PC-9 (cell line): ENCODE results near the gene BRDT. TPM values are rescaled to one million over a fixed set of nuclear protein-coding genes. Genes with fewer than 3 reads are reported as not detected.

Source experiments
- BruUV-seq: library from RNA; stranded (reverse); fragments of 400-500 nt; replicated peaks from 2 replicates; lab custom pipeline; 2021; lab: Mats Ljungman, UMichigan
- CTCF ChIA-PET: fragments of 300-600 bp; sonication (Branson Sonifier 250); formaldehyde crosslinking; loops from one replicate; lab custom pipeline; 2022; ENCODE audit warnings: antibody characterized with exemption; lab: Charles Lee
- POLR2A ChIA-PET: fragments of 300-600 bp; sonication (Branson Sonifier 250); formaldehyde crosslinking; loops from one replicate; lab custom pipeline; 2022; ENCODE audit warnings: antibody characterized with exemption; ENCODE audit not compliant: unreplicated experiment; lab: Charles Lee
- DNase-seq, 2 experiments: peaks; one replicate each; pipeline versions ENCODE4 v3.0.0 to v3.0.0-alpha.2; 2015 to 2022; ENCODE audit warnings: mixed read lengths in 1 of 2
- H2AFZ ChIP-seq: fragments of 200-600 bp; sonication (generic); 2 replicates; pipeline ENCODE4 v1.8.1; 2017; ENCODE audit warnings: antibody characterized with exemption
- H3F3A ChIP-seq: fragments of 200-600 bp; sonication (generic); 2 replicates; pipeline ENCODE4 v1.8.1; 2017; ENCODE audit warnings: antibody characterized with exemption, mild to moderate bottlenecking, low read depth; ENCODE audit not compliant: insufficient read depth
- H3K27ac ChIP-seq: fragments of 200-600 bp; sonication (generic); 2 replicates; pipeline ENCODE4 v1.6.1; 2016; ENCODE audit warnings: mixed run types
- H3K27me3 ChIP-seq: fragments of 200-600 bp; sonication (generic); 2 replicates; pipeline ENCODE4 v1.6.1; 2016; ENCODE audit warnings: low read depth, mixed run types; ENCODE audit not compliant: insufficient read depth
- H3K36me3 ChIP-seq: fragments of 200-600 bp; sonication (generic); 2 replicates; pipeline ENCODE4 v1.6.1; 2016; ENCODE audit warnings: low read depth, mixed run types
- H3K4me1 ChIP-seq: fragments of 200-600 bp; sonication (generic); replicated peaks from 2 replicates; pipeline ENCODE4 v1.6.1; 2016; ENCODE audit warnings: mixed run types; ENCODE audit not compliant: insufficient read depth
- H3K4me2 ChIP-seq: fragments of 200-600 bp; sonication (generic); 2 replicates; pipeline ENCODE4 v1.6.1; 2017; ENCODE audit warnings: mixed run types
- H3K4me3 ChIP-seq: fragments of 200-600 bp; sonication (generic); 2 replicates; pipeline ENCODE4 v1.6.1; 2016; ENCODE audit warnings: mixed run types
- H3K79me2 ChIP-seq: fragments of 200-600 bp; sonication (generic); 2 replicates; pipeline ENCODE4 v1.6.1; 2017; ENCODE audit warnings: low read depth, mixed run types
- H3K9me2 ChIP-seq: fragments of 200-600 bp; sonication (generic); 2 replicates; pipeline ENCODE4 v1.8.1; 2017; ENCODE audit warnings: mild to moderate bottlenecking; ENCODE audit not compliant: insufficient read depth
- H3K9me3 ChIP-seq: fragments of 200-600 bp; sonication (generic); 2 replicates; pipeline ENCODE4 v1.8.1; 2016; ENCODE audit warnings: low read depth; ENCODE audit not compliant: insufficient read depth
- H4K20me1 ChIP-seq: fragments of 200-600 bp; sonication (generic); 2 replicates; pipeline ENCODE4 v1.8.1; 2017; ENCODE audit not compliant: insufficient read depth
- EZH2 ChIP-seq: fragments of 200-600 bp; sonication (generic); IDR thresholded peaks from 2 replicates; pipeline ENCODE4 v1.8.0; 2017; ENCODE audit warnings: antibody characterized with exemption, low read depth
- intact Hi-C: fragments of 100-400 bp; cut with micrococcal nuclease; formaldehyde crosslinking; loops from one replicate; pipeline ENCODE4 v1.10.0; 2022; ENCODE audit not compliant: unreplicated experiment
- total RNA-seq: library from RNA; stranded (reverse); gene quantifications from 2 replicates; pipeline ENCODE4 v1.2.3, GENCODE V29; 2021
- TF ChIP-seq, protein P1 (sequence below): fragments of 200-600 bp; sonication (generic); conservative IDR thresholded peaks from 2 replicates; pipeline ENCODE4 v1.6.1; 2017; ENCODE audit warnings: mixed run types, antibody characterized with exemption, mild to moderate bottlenecking, moderate library complexity

The BRDT gene
- total RNA-seq, 1 experiment from 2014 or later: not detected

- Histone ChIP-seq H3K4me3 (no peak overlapping the region), H3K36me3 (no peaks in the 10 kb centered on the region), H3K4me1 (no peaks in the 10 kb centered on the region), H3K4me2 (no peak overlapping the region), H3K9me3 (no peaks in the 10 kb centered on the region), H3K27me3 (no peaks in the 10 kb centered on the region), H3F3A (no peaks in the 10 kb centered on the region), H4K20me1 (no peaks in the 10 kb centered on the region), H3K9me2 (no peaks in the 10 kb centered on the region), H2AFZ (no peak overlapping the region), H3K27ac (no peak overlapping the region), H3K79me2 (no peaks in the 10 kb centered on the region)
- ChIA-PET POLR2A (no interaction called here), CTCF (no interaction called here)
- no TSS peak for BruUV-seq
- TF ChIP-seq, protein P1, sequence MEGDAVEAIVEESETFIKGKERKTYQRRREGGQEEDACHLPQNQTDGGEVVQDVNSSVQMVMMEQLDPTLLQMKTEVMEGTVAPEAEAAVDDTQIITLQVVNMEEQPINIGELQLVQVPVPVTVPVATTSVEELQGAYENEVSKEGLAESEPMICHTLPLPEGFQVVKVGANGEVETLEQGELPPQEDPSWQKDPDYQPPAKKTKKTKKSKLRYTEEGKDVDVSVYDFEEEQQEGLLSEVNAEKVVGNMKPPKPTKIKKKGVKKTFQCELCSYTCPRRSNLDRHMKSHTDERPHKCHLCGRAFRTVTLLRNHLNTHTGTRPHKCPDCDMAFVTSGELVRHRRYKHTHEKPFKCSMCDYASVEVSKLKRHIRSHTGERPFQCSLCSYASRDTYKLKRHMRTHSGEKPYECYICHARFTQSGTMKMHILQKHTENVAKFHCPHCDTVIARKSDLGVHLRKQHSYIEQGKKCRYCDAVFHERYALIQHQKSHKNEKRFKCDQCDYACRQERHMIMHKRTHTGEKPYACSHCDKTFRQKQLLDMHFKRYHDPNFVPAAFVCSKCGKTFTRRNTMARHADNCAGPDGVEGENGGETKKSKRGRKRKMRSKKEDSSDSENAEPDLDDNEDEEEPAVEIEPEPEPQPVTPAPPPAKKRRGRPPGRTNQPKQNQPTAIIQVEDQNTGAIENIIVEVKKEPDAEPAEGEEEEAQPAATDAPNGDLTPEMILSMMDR: no peak
- no peak for TF ChIP-seq EZH2
- intact Hi-C loops: no loop called here
- no peak for DNase-seq
Measured at GRCh38 chr1:91948097-91948496, 1.1 kb upstream of the BRDT start.

DNA sequence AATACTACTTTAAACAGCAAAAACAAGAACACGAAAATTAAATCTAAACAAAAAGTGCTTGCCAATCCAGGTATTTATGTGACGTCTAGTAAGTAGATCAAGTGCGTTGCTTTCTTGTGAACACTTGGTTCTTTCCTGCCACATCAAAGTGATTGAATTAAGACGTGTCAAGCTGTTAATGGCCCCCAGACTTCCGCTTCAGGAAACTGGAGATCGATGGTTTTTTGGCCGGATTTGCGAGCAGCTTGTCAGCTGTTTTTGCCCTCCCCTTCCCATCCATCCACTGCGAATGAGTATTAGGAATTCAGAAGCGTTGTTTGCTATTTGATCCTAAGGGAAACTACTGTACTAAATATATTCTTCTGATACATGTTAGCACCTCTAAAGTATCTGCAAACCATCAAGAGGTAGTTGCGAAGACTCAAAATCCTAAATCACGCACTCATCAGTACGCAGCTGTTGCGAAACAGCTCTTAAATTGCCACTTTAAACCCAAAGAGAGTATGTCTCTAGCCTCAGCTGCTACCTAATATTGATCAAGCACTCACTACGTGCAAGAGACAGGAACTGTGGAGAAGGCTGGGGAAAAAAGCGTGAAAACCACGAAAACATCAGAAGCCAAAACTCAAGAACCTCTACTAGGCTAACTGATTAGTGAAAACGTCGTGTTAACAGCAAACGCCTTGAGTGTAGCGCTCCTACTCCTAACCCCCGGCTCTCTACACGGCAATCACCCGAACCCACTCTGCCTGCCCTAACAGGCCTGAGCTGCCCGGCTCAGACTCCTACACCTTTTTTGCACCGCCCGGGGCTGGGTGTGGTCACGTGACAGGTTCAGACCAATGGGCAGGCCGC lies 473 bp upstream of the BRDT start:
- H3K27me3 ChIP-seq: no peaks in the 10 kb centered on the region
- no peaks in the 10 kb centered on the region for H3K36me3 ChIP-seq
- no peaks in the 10 kb centered on the region for H3K79me2 ChIP-seq
- no peaks in the 10 kb centered on the region for H4K20me1 ChIP-seq
- H3K4me3 ChIP-seq: no peak overlapping the region
- no peak overlapping the region for H2AFZ ChIP-seq
- CTCF ChIA-PET: no interaction called here
- POLR2A ChIA-PET: no interaction called here
- no peaks in the 10 kb centered on the region for H3K9me2 ChIP-seq
- H3K4me1 ChIP-seq: no peaks in the 10 kb centered on the region
- H3K27ac ChIP-seq: no peak overlapping the region
- no peak for DNase-seq
- BruUV-seq: no TSS peak
- intact Hi-C loops: no loop called here
- TF ChIP-seq, protein P1: no peak
- TF ChIP-seq EZH2: no peak
- H3K9me3 ChIP-seq: no peaks in the 10 kb centered on the region
- H3F3A ChIP-seq: no peaks in the 10 kb centered on the region
- H3K4me2 ChIP-seq: no peak overlapping the region

DNA sequence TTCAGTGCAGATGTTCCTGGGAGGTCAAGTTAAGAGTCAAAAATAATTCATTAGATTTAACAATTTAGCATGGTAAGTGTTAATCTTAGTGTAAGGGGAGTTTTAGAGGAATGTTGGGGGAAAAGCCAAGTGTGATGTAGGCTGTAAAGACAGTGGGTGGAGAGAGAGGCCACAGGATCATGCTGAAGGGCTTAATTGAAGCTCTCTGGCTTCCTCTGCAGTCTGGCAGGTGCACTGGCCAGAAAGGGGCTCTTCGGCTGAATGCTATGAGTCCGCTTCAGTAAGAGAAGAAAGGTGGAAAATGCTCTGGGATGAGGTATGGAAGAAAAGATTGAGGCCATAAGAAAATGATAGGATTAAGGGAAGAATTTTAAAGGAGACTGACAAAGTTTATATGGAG lies 3.0 kb downstream of the BRDT start:
- Histone ChIP-seq H3F3A (no peaks in the 10 kb centered on the region), H3K4me1 (no peaks in the 10 kb centered on the region), H3K36me3 (no peaks in the 10 kb centered on the region), H3K27ac (no peak overlapping the region), H3K4me3 (no peak overlapping the region), H3K27me3 (no peaks in the 10 kb centered on the region), H3K79me2 (no peaks in the 10 kb centered on the region), H4K20me1 (no peaks in the 10 kb centered on the region), H3K9me2 (no peaks in the 10 kb centered on the region), H3K4me2 (no peak overlapping the region), H3K9me3 (no peaks in the 10 kb centered on the region), H2AFZ (no peak overlapping the region)
- ChIA-PET CTCF (no interaction called here), POLR2A (no interaction called here)
- intact Hi-C loops: no loop called here
- BruUV-seq: no TSS peak
- DNase-seq: no peak
- no peak for TF ChIP-seq EZH2
- TF ChIP-seq, protein P1: no peak
